Measurements from ENCODE around the gene AMN. TPM values are rescaled to one million over a fixed set of nuclear protein-coding genes. Genes with fewer than 3 reads are reported as not detected.

AMN gene
- total and polyA plus RNA-seq, 8 donors = 1.3 to 781 (median 13.8) TPM

GRCh38 chr14:102913341-102914211 lies 8.9 kb upstream of the AMN start:
- WGBS, 5 donors = 87 to 93% (median 91%) methylated on average over 19 to 28 of the region's 28 CpGs
- no peak overlapping the region for H3K4me3 ChIP-seq
- intact Hi-C loops (cut with DNase I; ENCODE audit: low total_unique reads) = loop anchor here (10.0 kb wide), 1 partner anchor 139 kb away; the partner anchor contains the start of gene TRAF3
- H3K4me1 ChIP-seq = no peaks in the 10 kb centered on the region
- H3K27me3 ChIP-seq = no peaks in the 10 kb centered on the region
- no peak for TF ChIP-seq POLR2AphosphoS5 (IDR thresholded peaks at IDR 0.05)
- no peak for TF ChIP-seq EP300 (IDR thresholded peaks at IDR 0.05)
- TF ChIP-seq CTCF (IDR thresholded peaks at IDR 0.05) = no peak
- TF ChIP-seq POLR2A (IDR thresholded peaks at IDR 0.05) = no peak
- no peak for DNase-seq
- no peak overlapping the region for H3K27ac ChIP-seq
- H3K9me3 ChIP-seq = no peaks in the 10 kb centered on the region
- peaks cover 0 to 11% (median 4%) of the 10 kb centered on the region in 4 donors for H3K36me3 ChIP-seq

- Histone ChIP-seq H3K9me3 (no peaks in the 10 kb centered on the region), H3K27ac (no peak overlapping the region), H3K36me3 (peaks cover 0 to 10% (median 4%) of the 10 kb centered on the region in 4 donors), H3K4me3 (no peak overlapping the region), H3K27me3 (no peaks in the 10 kb centered on the region), H3K4me1 (no peaks in the 10 kb centered on the region)
- TF ChIP-seq CTCF (IDR thresholded peaks at IDR 0.05) (no peak), EP300 (IDR thresholded peaks at IDR 0.05) (no peak), POLR2AphosphoS5 (IDR thresholded peaks at IDR 0.05) (no peak), POLR2A (IDR thresholded peaks at IDR 0.05) (no peak)
- 79 to 86% (median 83%) methylated on average over 19 to 26 of the region's 26 CpGs for WGBS, 5 donors
- DNase-seq = no peak
- intact Hi-C loops (cut with DNase I; ENCODE audit: low total_unique reads) = loop anchor here (10.0 kb wide), 1 partner anchor 140 kb away; the partner anchor contains the start of gene TRAF3
Observed at GRCh38 chr14:102914474-102915291, 7.8 kb upstream of the AMN start.

- 70 to 84% (median 82%) methylated on average over 13 to 19 of the region's 19 CpGs for WGBS, 5 donors
- TF ChIP-seq POLR2A (IDR thresholded peaks at IDR 0.05) = no peak
- Histone ChIP-seq H3K4me1 (no peaks in the 10 kb centered on the region), H3K27ac (no peak overlapping the region), H3K4me3 (no peak overlapping the region), H3K9me3 (no peaks in the 10 kb centered on the region), H3K27me3 (no peaks in the 10 kb centered on the region), H3K36me3 (peaks cover 0 to 10% (median 4%) of the 10 kb centered on the region in 4 donors)
- intact Hi-C loops (cut with DNase I; ENCODE audit: low total_unique reads) = loop anchor here (10.0 kb wide), 1 partner anchor 141 kb away; the partner anchor contains the start of gene TRAF3
- DNase-seq = no peak
Observed at GRCh38 chr14:102915292-102916110, 7.0 kb upstream of the AMN start.

GRCh38 chr14:102916347-102917055 lies 6.0 kb upstream of the AMN start:
- Histone ChIP-seq H3K9me3 (no peaks in the 10 kb centered on the region), H3K27ac (no peak overlapping the region), H3K36me3 (peaks cover 0 to 9% (median 4%) of the 10 kb centered on the region in 4 donors), H3K4me3 (no peak overlapping the region), H3K4me1 (no peaks in the 10 kb centered on the region), H3K27me3 (no peaks in the 10 kb centered on the region)
- intact Hi-C loops (cut with DNase I; ENCODE audit: low total_unique reads) = loop anchor here (10.0 kb wide), 1 partner anchor 142 kb away; the partner anchor contains the start of gene TRAF3
- no peak for TF ChIP-seq POLR2AphosphoS5 (IDR thresholded peaks at IDR 0.05)
- TF ChIP-seq POLR2A (IDR thresholded peaks at IDR 0.05) = no peak
- no peak for TF ChIP-seq EP300 (IDR thresholded peaks at IDR 0.05)
- no peak for DNase-seq
- 79 to 86% (median 82%) methylated on average over 16 to 18 of the region's 18 CpGs for WGBS, 5 donors
